Liver (tissue), 3 donors: ENCODE results near the gene PRPF40B.

Experiments
- ATF3 ChIP-seq: IDR thresholded peaks from 2 replicates; pipeline ENCODE4 v1.6.1; 2016; ENCODE audit warnings: antibody characterized with exemption
- CTCF ChIP-seq: fragments of 150-350 bp; IDR thresholded peaks from 2 replicates; pipeline ENCODE4 v1.5.1; 2017; ENCODE audit warnings: improper control_type of control experiment, low read depth, low read length; ENCODE audit not compliant: missing input control
- JUND ChIP-seq, 2 donors: IDR thresholded peaks; 2 replicates each; pipeline ENCODE4 v1.6.1; 2016; ENCODE audit warnings: antibody characterized with exemption in 2 of 2
- RAD21 ChIP-seq, 2 donors: IDR thresholded peaks; 2 replicates each; pipeline ENCODE4 v1.6.1; 2016; ENCODE audit warnings: antibody characterized with exemption in 2 of 2, mild to moderate bottlenecking in 2 of 2
- TAF1 ChIP-seq: conservative IDR thresholded peaks from 2 replicates; pipeline ENCODE4 v1.6.1; 2016; ENCODE audit warnings: antibody characterized with exemption, mild to moderate bottlenecking
- YY1 ChIP-seq: IDR thresholded peaks from 2 replicates; pipeline ENCODE4 v1.6.1; 2016; ENCODE audit warnings: antibody characterized with exemption, mild to moderate bottlenecking
- donor health status: healthy.
- donor health status: healthy.

- TF ChIP-seq CTCF (no peak), TAF1 (no peak), RAD21 (IDR thresholded peaks at IDR 0.05) (no peak), ATF3 (no peak), JUND (IDR thresholded peaks at IDR 0.05) (no peak), YY1 (no peak)
Observed at GRCh38 chr12:49636574-49636973, 13.2 kb downstream of the PRPF40B start.
